OCI-LY3 (cell line): ENCODE measurements around the gene KLHDC8B.

Source experiments
- CTCF ChIP-seq: fragments of 200-600, 300-600 bp; sonication (generic); IDR thresholded peaks from 2 replicates; pipeline ENCODE4 v1.5.1; 2014; ENCODE audit warnings: antibody characterized with exemption, low read length, low read depth
- EZH2phosphoT487 ChIP-seq: fragments of 200-600 bp; shearing (Covaris generic); IDR thresholded peaks from 2 replicates; pipeline ENCODE4 v1.6.1; 2018; ENCODE audit warnings: antibody characterized with exemption, mixed run types, low read depth

- TF ChIP-seq CTCF (peak; percentile 99), EZH2phosphoT487 (no peak)
These were observed at the start of gene KLHDC8B for GRCh38 chr3:49171119-49171774.
